OCI-LY7 (cell line): ENCODE results near the gene CHCHD5.
A peak's percentile ranks its signal among the peaks of the same experiment; 100 is the strongest.

Source experiments
- EZH2phosphoT487 ChIP-seq: fragments of 200-600 bp; sonication (generic); IDR thresholded peaks from 2 replicates; pipeline ENCODE4 v1.6.1; 2018; ENCODE audit warnings: low read depth, borderline replicate concordance, mild to moderate bottlenecking, mixed run types, antibody characterized with exemption, low read length, moderate library complexity, mixed read lengths
- TF ChIP-seq, protein P1 (sequence below): fragments of 200-600 bp; sonication (generic); conservative IDR thresholded peaks from 2 replicates; pipeline ENCODE4 v1.5.1; 2014; ENCODE audit warnings: mild to moderate bottlenecking, antibody characterized with exemption, low read length, moderate library complexity, mixed read lengths

DNA sequence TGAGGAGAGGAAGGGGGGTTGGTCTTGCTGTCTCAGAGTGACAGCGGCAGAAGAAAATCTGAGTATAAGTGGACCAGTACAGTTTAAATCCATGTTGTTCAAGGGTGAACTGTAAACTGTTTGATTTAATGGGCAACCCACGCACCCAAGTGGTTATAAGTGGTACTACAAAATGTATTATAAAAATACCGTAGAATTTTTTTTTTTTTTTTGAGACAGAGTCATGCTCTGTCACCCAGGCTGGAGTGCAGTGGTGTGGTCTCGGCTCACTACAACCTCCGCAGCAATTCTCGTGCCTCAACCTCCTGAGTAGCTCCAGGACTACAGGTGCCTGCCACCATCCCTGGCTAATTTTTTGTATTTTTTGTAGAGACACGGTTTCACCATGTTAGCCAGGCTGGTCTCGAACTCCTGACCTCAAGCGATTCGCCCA, 2.1 kb upstream of the CHCHD5 start:
- TF ChIP-seq, protein P1, sequence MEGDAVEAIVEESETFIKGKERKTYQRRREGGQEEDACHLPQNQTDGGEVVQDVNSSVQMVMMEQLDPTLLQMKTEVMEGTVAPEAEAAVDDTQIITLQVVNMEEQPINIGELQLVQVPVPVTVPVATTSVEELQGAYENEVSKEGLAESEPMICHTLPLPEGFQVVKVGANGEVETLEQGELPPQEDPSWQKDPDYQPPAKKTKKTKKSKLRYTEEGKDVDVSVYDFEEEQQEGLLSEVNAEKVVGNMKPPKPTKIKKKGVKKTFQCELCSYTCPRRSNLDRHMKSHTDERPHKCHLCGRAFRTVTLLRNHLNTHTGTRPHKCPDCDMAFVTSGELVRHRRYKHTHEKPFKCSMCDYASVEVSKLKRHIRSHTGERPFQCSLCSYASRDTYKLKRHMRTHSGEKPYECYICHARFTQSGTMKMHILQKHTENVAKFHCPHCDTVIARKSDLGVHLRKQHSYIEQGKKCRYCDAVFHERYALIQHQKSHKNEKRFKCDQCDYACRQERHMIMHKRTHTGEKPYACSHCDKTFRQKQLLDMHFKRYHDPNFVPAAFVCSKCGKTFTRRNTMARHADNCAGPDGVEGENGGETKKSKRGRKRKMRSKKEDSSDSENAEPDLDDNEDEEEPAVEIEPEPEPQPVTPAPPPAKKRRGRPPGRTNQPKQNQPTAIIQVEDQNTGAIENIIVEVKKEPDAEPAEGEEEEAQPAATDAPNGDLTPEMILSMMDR = peak; percentile 75
- no peak for TF ChIP-seq EZH2phosphoT487
